Heart left ventricle (tissue), 16 donors: ENCODE results near the gene NYAP1. TPM values are rescaled to one million over a fixed set of nuclear protein-coding genes. Genes with fewer than 3 reads are reported as not detected.
A peak's percentile ranks its signal among the peaks of the same experiment; 100 is the strongest.

ENCODE experiments used
- ATAC-seq, 4 donors: fragments of 200-7000 bp; cut with Tn5 transposase; one replicate each; pipeline ENCODE4 v1.9.1; 2020 to 2022; ENCODE audit warnings: moderate library complexity in 4 of 4, mild to moderate bottlenecking in 3 of 4, moderate number of reproducible peaks in 1 of 4
- DNase-seq, 5 donors: peaks; one replicate each; pipeline ENCODE4 v3.0.0-alpha.2; 2020
- H3K27ac ChIP-seq, 12 donors: fragments of 200-600 bp; sonication (generic) in 4 of 12; one replicate each; pipeline versions ENCODE4 v1.5.0 to v1.8.0; 2016 to 2022; ENCODE audit warnings: mild to moderate bottlenecking in 2 of 12
- H3K27me3 ChIP-seq, 9 donors: fragments of 200-600 bp; sonication (generic) in 2 of 9; one replicate each; pipeline versions ENCODE4 v1.5.1 to v1.8.0; 2016 to 2022; ENCODE audit warnings: mild to moderate bottlenecking in 3 of 9
- H3K36me3 ChIP-seq, 9 donors: fragments of 200-600 bp; sonication (generic) in 2 of 9; one replicate each; pipeline versions ENCODE4 v1.5.0 to v1.8.0; 2018 to 2022; ENCODE audit warnings: mild to moderate bottlenecking in 2 of 9
- H3K4me1 ChIP-seq, 12 donors: fragments of 200-600 bp; sonication (generic) in 4 of 12; one replicate each; pipeline versions ENCODE4 v1.5.0 to v1.8.0; 2016 to 2022; ENCODE audit warnings: mild to moderate bottlenecking in 3 of 12
- H3K4me3 ChIP-seq, 12 donors: fragments of 200-600 bp; sonication (generic) in 4 of 12; one replicate each; pipeline versions ENCODE4 v1.5.0 to v1.8.0; 2017 to 2022; ENCODE audit warnings: mild to moderate bottlenecking in 9 of 12, moderate library complexity in 4 of 12
- H3K9me3 ChIP-seq, 12 donors: fragments of 200-600 bp; sonication (generic) in 4 of 12; one replicate each; pipeline versions ENCODE4 v1.5.0 to v1.8.0; 2016 to 2022; ENCODE audit warnings: mild to moderate bottlenecking in 1 of 12
- CTCF ChIP-seq, 12 donors: fragments of 200-600 bp; sonication (generic) in 4 of 12; IDR thresholded peaks; one replicate each; pipeline versions ENCODE4 v1.5.0 to v1.8.0; 2018 to 2022; ENCODE audit warnings: antibody characterized with exemption in 12 of 12, mild to moderate bottlenecking in 5 of 12
- POLR2A ChIP-seq, 2 donors: fragments of 450-650 bp; IDR thresholded peaks; one replicate each; pipeline ENCODE4 v1.6.1; 2017; ENCODE audit warnings: antibody characterized with exemption in 2 of 2, mild to moderate bottlenecking in 2 of 2, moderate library complexity in 2 of 2
- WGBS, 4 donors: extraction: QIAGEN DNeasy Blood & Tissue Kit in 2 of 4; methylation state at CpG; one replicate each; pipeline versions ENCODE4 v1.1.5 to v1.1.7; 2013 to 2018; 5-methylcytosine and 5-hydroxymethylcytosine counted together
- intact Hi-C, 10 donors: fragments of 100-400 bp; cut with DNase I; formaldehyde crosslinking; loops; one replicate each; pipeline versions ENCODE4 v1.11.1 to v1.14.2; 2022
- polyA plus RNA-seq, 2 donors: library from polyadenylated mRNA; stranded (reverse); fragments of 200-250 nt; gene quantifications; one replicate each; pipeline ENCODE4 v1.2.3, GENCODE V29; 2013
- total RNA-seq, 9 donors: library from RNA; depleted of rRNA in 2 of 9; stranded (reverse); fragments of >200 nt in 2 of 9; fragmentation: NEBNext Ultra II Directional in 3 of 9; extraction: Animal tissue kit (Norgen Biotek cat#: 25700) in 3 of 9; gene quantifications; one replicate each; pipeline versions ENCODE4 v1.1.0 to v1.2.4, GENCODE V29; 2016 to 2023
- donor health status: ischemic (EF 13 %, LVEDD 7.1; RV severe dilation, severe dysfunction).
- donor health status: healthy with polysubstance abuse.
- donor health status: DM: no; HTN: yes; CAD: no.
- donor health status: DM: no; HTN: no; CAD: no.
- donor health status: ischemic (EF 25% LVEDD 6.9; RV normal size, moderate dysfunction).
- donor health status: ischemic (EF 25% LVEDD 5.7; RV mildly dilated, moderate dysfunction).
- donor health status: healthy.
- donor health status: DM: yes; HTN: yes; CAD: no.
- donor health status: ischemic (EF 35%, LVEDD 5.7; RV mildly dilated, moderate dysfunction).
- donor health status: nonischemic (EF 11% LVEDD 7.7; RV severe dilation, severe dysfunction).
- donor health status: DM: yes; HTN: yes; CAD: no.
- donor health status: PGD.
- donor health status: ischemic (EF 29% LVEDD 5.4; RV normal size, mild dysfunction).
- donor health status: nonischemic (EF 23%, LVEDD 6.1; RV moderate dilation, normal function).

Gene NYAP1
- total and polyA plus RNA-seq, 11 donors: 0.16 to 1.1 (median 0.40) TPM; not detected in 3

- intact Hi-C loops: loop anchor here in 1 of 10 donors (5.0 kb wide), 1 partner anchor 49 kb away; the partner anchor contains the start of gene AGFG2
- peak in 2 of 5 donors; percentile 19 to 22 for DNase-seq
- ATAC-seq: no peak
- 95 to 96% (median 95%) methylated on average over 33 to 44 of the region's 44 CpGs for WGBS, 4 donors
- Histone ChIP-seq H3K4me3 (no peak overlapping the region), H3K27ac (no peak overlapping the region), H3K36me3 (no peaks in the 10 kb centered on the region), H3K27me3 (peaks cover 0 to 4% (median 0%) of the 10 kb centered on the region in 9 donors), H3K9me3 (no peaks in the 10 kb centered on the region), H3K4me1 (peaks cover 0 to 22% (median 5%) of the 10 kb centered on the region in 12 donors)
- TF ChIP-seq CTCF (IDR thresholded peaks at IDR 0.05) (no peak), POLR2A (IDR thresholded peaks at IDR 0.05) (no peak)
Observed at GRCh38 chr7:100488333-100489095, 4.8 kb downstream of the NYAP1 start.

GRCh38 chr7:100489121-100489520 is 5.4 kb downstream of the NYAP1 start:
- H3K4me3 ChIP-seq: no peak overlapping the region
- peaks cover 0 to 9% (median 0%) of the 10 kb centered on the region in 9 donors for H3K27me3 ChIP-seq
- H3K27ac ChIP-seq: no peak overlapping the region
- TF ChIP-seq POLR2A (IDR thresholded peaks at IDR 0.05) (no peak), CTCF (IDR thresholded peaks at IDR 0.05) (no peak)
- DNase-seq (peak in 2 of 5 donors; percentile 7 to 14), ATAC-seq (no peak)
- H3K9me3 ChIP-seq: no peaks in the 10 kb centered on the region
- 86 to 89% (median 88%) methylated on average over 8 to 10 of the region's 10 CpGs for WGBS, 4 donors
- no peaks in the 10 kb centered on the region for H3K36me3 ChIP-seq
- intact Hi-C loops: loop anchor here in 1 of 10 donors (5.0 kb wide), 1 partner anchor 48 kb away; the partner anchor contains the start of gene AGFG2
- H3K4me1 ChIP-seq: peaks cover 0 to 22% (median 8%) of the 10 kb centered on the region in 12 donors

- intact Hi-C loops: loop anchor here in 1 of 10 donors (5.0 kb wide), 1 partner anchor 47 kb away; the partner anchor contains the start of gene AGFG2
- ATAC-seq (peak in 1 of 4 donors; percentile 37), DNase-seq (peak in 3 of 5 donors; percentile 32 to 44 (median 36))
- H3K9me3 ChIP-seq: no peaks in the 10 kb centered on the region
- H3K4me1 ChIP-seq: peaks cover 0 to 22% (median 9%) of the 10 kb centered on the region in 12 donors
- peaks cover 0 to 9% (median 0%) of the 10 kb centered on the region in 9 donors for H3K27me3 ChIP-seq
- no peak overlapping the region for H3K4me3 ChIP-seq
- H3K27ac ChIP-seq: no peak overlapping the region
- TF ChIP-seq POLR2A (IDR thresholded peaks at IDR 0.05) (no peak), CTCF (IDR thresholded peaks at IDR 0.05) (no peak)
- 42 to 62% (median 49%) methylated on average over 5 to 9 of the region's 9 CpGs for WGBS, 4 donors
- no peaks in the 10 kb centered on the region for H3K36me3 ChIP-seq
Observed at GRCh38 chr7:100489824-100490223, 6.1 kb downstream of the NYAP1 start.

GRCh38 chr7:100490483-100491191 is 6.9 kb downstream of the NYAP1 start:
- DNase-seq (peak in 1 of 5 donors; percentile 18), ATAC-seq (no peak)
- no peak overlapping the region for H3K4me3 ChIP-seq
- TF ChIP-seq CTCF (IDR thresholded peaks at IDR 0.05): no peak
- intact Hi-C loops: no loop called here
- H3K9me3 ChIP-seq: no peaks in the 10 kb centered on the region
- peaks cover 0 to 9% (median 0%) of the 10 kb centered on the region in 9 donors for H3K27me3 ChIP-seq
- no peaks in the 10 kb centered on the region for H3K36me3 ChIP-seq
- H3K4me1 ChIP-seq: peaks cover 0 to 15% (median 8%) of the 10 kb centered on the region in 12 donors
- WGBS, 4 donors: 90 to 95% (median 93%) methylated on average over 19 to 25 of the region's 25 CpGs
- H3K27ac ChIP-seq: no peak overlapping the region
